DMS153 treated with DMSO at 0.1 percent for 48 hours (cell line): Measurements from ENCODE around the gene COPS2.
"Not testable (repeated sequence)": the region's sequence is repeated elsewhere in the genome, so short reads cannot be mapped to it uniquely, and the experiment has no call there.

Experiments
- DNase-seq: peaks from one replicate; lab custom pipeline; 2025; ENCODE audit not compliant: unreplicated experiment; lab: John Stamatoyannopoulos, UW

Gene COPS2

DNA sequence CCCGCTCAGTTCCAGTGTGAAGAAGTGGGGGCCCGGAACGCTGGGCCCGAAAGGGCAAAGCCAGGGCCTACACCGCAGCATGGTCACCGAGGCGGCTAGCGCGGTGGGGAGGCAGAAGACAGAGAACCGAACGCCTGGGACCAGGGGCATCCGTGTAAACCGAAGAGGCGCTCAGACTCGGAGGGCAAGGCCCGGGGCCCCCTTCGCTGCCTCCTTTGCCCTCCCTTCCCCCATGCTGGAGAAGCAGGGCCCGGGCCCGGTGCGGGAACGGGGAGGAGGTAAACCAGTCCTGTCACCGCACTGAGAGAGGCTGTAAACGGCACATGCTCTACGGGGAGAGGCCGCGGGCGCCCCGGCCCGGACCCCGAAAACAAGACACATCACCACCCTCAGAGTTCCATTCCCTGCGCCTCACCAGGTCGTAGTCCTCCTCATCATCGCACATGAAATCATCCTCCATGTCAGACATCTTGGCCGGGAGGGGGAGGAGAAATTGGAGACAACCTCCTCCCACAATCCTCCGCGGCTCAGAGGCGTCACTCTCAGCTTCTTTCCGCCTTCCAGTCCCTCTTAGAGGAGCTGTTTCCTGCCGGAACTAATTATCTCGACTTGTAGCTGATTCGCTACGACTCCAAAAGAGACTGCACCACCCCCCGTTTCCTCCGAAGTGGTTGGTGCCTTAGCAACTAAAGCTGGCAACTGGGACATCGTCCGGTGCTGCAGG, at the start of gene COPS2:
COPS2 (minus strand) TSS at position 490 of the 724 bp plus-strand sequence; CDS start at position 469, 21 bp downstream.
- peak; percentile 69 for DNase-seq

GRCh38 chr15:49200347-49200746, 44.9 kb upstream of the COPS2 start:
- DNase-seq = no peak

GRCh38 chr15:49199666-49200065, 44.3 kb upstream of the COPS2 start:
- DNase-seq = no peak

- no peak for DNase-seq
Measured at GRCh38 chr15:49196856-49197255, 41.5 kb upstream of the COPS2 start.

- DNase-seq = no peak
Measured at GRCh38 chr15:49191892-49192291, 36.5 kb upstream of the COPS2 start.

DNA sequence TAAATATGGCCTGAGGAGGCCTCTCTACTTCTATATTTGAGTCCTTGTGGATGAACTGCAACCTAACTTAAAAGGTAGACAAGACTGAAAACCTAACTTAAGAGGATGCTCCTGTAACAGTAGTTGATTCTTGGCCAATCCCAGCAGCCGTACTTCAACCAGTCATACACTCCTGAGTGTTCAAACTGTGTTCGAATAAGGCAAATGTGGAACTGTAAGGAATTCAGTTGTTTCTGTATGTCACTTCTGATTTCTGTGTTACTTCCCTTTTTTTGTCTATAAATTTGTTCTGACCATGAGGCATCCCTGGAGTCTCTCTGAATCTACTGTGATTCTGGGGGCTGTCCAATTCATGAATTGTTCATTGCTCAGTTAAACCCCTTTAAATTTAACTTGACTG, 35.2 kb upstream of the COPS2 start:
- no peak for DNase-seq

GRCh38 chr15:49189631-49190030, 34.2 kb upstream of the COPS2 start:
- no peak for DNase-seq

GRCh38 chr15:49188933-49189332, 33.5 kb upstream of the COPS2 start:
- no peak for DNase-seq

DNA sequence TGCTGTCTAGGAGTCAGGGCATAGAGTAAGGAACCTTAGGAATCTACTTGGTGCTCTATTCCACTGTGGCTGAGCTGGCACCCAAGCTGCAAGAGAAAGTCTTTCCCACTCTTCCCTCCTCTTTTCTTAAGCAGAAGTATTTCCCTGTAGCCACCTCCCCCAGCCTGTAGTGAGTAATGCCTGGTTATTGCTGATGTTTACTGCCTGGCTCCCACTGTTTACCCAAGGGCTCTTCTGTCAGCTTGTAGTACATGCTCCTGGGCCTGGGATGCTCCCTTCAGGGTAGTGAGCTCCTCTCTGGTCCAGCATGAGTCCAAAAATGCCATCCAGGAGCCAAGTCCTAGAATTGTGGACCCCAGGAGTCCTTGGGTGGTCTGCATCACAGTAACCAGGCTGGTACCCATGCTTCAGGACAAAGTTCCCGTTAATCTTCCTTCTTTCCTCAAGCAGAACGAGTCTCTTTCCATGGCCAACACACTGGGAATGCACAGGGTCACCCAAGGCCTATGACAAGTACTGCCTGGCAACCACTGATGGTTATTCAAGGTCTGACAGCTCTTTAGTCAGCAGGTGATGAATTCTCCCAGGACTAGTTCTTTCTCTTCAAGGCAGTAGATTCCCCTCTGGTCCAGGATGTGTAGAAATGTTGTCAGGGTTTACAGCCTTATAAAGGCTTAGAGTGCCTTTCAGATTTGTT, 32.3 kb upstream of the COPS2 start:
- no peak for DNase-seq

- DNase-seq = no peak
Measured at GRCh38 chr15:49185473-49185872, 30.1 kb upstream of the COPS2 start.

GRCh38 chr15:49183741-49184140, 28.3 kb upstream of the COPS2 start:
- DNase-seq = not testable (repeated sequence)

- no peak for DNase-seq
Measured at GRCh38 chr15:49182128-49182527, 26.7 kb upstream of the COPS2 start.

GRCh38 chr15:49179433-49180190, 24.2 kb upstream of the COPS2 start:
- DNase-seq = no peak

GRCh38 chr15:49178497-49178896, 23.1 kb upstream of the COPS2 start:
- no peak for DNase-seq

DNA sequence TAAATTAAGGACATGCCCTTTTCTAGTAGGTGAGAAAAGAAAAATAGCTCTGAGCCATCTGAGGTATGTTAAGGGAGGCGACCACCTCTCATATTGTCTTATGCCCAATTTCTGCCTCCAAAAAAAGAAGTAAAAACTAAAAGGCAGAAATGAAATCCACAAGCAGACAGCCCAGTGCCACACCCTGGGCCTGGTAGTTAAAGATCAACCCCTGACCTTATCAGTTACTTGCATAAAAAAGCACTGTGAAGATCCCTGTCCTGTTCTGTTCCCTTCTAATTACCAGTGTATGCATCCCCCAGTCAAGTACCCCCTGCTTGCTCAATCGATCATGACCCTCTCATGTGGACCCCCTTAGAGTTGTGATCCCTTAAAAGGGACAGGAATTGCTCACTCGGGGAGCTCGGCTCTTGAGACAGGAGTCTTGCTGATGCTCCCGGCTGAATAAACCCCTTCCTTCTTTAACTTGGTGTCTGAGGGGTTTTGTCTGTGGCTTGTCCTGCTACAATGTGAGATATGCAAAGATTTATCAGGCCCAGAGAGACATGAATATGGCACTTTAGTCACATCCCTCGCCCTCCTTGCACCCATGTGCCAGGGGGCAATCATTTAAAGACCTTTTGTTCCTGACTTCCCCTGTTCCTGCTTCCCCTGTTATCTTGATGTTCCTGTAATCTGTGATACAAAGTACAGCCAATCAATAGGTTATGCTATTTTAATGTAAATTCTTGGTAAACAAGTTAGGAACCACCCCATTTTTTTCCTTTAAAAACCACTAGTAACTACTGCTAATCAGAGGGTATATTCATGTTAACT, 20.4 kb upstream of the COPS2 start:
- not testable (repeated sequence) for DNase-seq

GRCh38 chr15:49174902-49175301, 19.5 kb upstream of the COPS2 start:
- no peak for DNase-seq

- DNase-seq = no peak
Measured at GRCh38 chr15:49171790-49172189, 16.4 kb upstream of the COPS2 start.

- peak; percentile 46 for DNase-seq
Measured at GRCh38 chr15:49169880-49170597, 14.6 kb upstream of the COPS2 start, which contains the start of gene GALK2. Gene GALK2, plus strand, starts transcription at chr15:49170247. Its CDS starts 76 bp downstream, at chr15:49170323.

DNA sequence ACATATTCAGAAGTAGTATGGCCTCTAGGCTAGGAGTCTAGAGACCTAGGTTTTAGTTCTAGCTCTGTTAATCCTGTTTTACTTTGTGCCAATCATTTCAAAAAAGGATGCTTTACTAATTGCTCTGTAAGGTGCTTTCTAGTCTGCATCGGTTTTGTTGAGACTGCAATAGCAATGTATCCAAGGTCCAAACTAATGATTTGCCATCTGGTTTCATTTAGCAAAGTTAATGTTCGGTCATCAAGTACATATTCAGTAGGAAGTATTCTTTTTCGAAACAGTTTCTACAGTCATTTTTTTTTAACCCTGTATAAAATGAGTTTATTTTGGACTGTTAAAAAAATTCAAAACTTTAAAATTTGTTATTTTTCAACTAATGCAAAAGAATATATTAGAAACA, 12.6 kb upstream of the COPS2 start:
- no peak for DNase-seq

GRCh38 chr15:49164865-49165264, 9.5 kb upstream of the COPS2 start:
- DNase-seq = no peak
